Gastroesophageal sphincter (tissue), 3 donors: ENCODE results near the gene TMEM121B.

Source experiments
- POLR2A ChIP-seq, 2 donors: fragments of 450-650 bp; IDR thresholded peaks; one replicate each; pipeline ENCODE4 v1.6.1; 2017; ENCODE audit warnings: antibody characterized with exemption in 2 of 2, mild to moderate bottlenecking in 2 of 2, moderate library complexity in 1 of 2
- TF ChIP-seq, protein P1 (sequence below), 4 experiments: fragments of 200-600 bp in 2 of 4; fragments of 450-650 bp in 2 of 4; sonication (generic) in 1 of 4; IDR thresholded peaks; one replicate each; pipeline ENCODE4 v1.5.1; 2017 to 2019; ENCODE audit warnings: antibody characterized with exemption in 4 of 4, mild to moderate bottlenecking in 2 of 4, moderate library complexity in 2 of 4

DNA sequence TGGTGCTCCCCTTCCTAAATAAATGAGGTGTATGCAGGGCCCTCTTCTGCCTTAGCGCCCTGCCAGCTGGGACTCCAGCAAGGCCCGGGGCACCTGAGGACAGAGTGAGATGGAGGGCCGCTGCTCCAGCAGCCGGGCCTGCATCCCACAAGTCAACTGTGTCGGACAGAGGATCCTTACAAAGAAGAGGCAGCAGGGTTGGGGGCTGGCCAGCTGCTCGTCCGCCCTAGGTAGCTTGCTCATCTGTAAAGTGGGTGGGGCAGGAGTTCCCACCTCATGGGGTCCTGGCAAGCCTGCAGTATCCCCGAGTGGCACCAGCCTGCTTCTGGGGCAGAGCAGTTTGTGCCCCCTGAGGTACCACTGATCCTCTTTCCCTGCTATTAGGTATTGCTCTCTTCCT lies 7.6 kb downstream of the TMEM121B start:
- TF ChIP-seq, protein P1, sequence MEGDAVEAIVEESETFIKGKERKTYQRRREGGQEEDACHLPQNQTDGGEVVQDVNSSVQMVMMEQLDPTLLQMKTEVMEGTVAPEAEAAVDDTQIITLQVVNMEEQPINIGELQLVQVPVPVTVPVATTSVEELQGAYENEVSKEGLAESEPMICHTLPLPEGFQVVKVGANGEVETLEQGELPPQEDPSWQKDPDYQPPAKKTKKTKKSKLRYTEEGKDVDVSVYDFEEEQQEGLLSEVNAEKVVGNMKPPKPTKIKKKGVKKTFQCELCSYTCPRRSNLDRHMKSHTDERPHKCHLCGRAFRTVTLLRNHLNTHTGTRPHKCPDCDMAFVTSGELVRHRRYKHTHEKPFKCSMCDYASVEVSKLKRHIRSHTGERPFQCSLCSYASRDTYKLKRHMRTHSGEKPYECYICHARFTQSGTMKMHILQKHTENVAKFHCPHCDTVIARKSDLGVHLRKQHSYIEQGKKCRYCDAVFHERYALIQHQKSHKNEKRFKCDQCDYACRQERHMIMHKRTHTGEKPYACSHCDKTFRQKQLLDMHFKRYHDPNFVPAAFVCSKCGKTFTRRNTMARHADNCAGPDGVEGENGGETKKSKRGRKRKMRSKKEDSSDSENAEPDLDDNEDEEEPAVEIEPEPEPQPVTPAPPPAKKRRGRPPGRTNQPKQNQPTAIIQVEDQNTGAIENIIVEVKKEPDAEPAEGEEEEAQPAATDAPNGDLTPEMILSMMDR (IDR thresholded peaks at IDR 0.05), result no peak
- TF ChIP-seq POLR2A (IDR thresholded peaks at IDR 0.05), result no peak
